ENCODE data around the gene PRR18.

- TF ChIP-seq, protein P1, sequence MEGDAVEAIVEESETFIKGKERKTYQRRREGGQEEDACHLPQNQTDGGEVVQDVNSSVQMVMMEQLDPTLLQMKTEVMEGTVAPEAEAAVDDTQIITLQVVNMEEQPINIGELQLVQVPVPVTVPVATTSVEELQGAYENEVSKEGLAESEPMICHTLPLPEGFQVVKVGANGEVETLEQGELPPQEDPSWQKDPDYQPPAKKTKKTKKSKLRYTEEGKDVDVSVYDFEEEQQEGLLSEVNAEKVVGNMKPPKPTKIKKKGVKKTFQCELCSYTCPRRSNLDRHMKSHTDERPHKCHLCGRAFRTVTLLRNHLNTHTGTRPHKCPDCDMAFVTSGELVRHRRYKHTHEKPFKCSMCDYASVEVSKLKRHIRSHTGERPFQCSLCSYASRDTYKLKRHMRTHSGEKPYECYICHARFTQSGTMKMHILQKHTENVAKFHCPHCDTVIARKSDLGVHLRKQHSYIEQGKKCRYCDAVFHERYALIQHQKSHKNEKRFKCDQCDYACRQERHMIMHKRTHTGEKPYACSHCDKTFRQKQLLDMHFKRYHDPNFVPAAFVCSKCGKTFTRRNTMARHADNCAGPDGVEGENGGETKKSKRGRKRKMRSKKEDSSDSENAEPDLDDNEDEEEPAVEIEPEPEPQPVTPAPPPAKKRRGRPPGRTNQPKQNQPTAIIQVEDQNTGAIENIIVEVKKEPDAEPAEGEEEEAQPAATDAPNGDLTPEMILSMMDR (conservative IDR thresholded peaks at IDR 0.05 in 1 of 2, IDR thresholded peaks at IDR 0.05 in 1 of 2; ENCODE audit: extremely low read depth in 1 of 2, insufficient read depth in 1 of 2, low read depth in 1 of 2, low read length in 2 of 2): no peak
- no peak for TF ChIP-seq EZH2 (IDR thresholded peaks at IDR 0.05; ENCODE audit: borderline replicate concordance, low read length)
These were observed 50.3 kb downstream of the PRR18 start for GRCh38 chr6:166257911-166258318.
